H9 (cell line): Measurements from ENCODE around the gene PRAMEF1. TPM values are rescaled to one million over a fixed set of nuclear protein-coding genes. Genes with fewer than 3 reads are reported as not detected.
A peak's percentile ranks its signal among the peaks of the same experiment; 100 is the strongest.

Experiments used
- DNase-seq: peaks from one replicate; pipeline ENCODE4 v3.0.0-alpha.2; 2017
- H2AFZ ChIP-seq: one replicate; pipeline ENCODE4 v1.6.1; 2013; ENCODE audit warnings: mild to moderate bottlenecking, low read length, control low read depth, moderate library complexity
- H2AK5ac ChIP-seq: 2 replicates; pipeline ENCODE4 v1.6.1; 2013; ENCODE audit warnings: low read length, control low read depth, mixed read lengths; ENCODE audit not compliant: insufficient read length
- H2BK120ac ChIP-seq: one replicate; pipeline ENCODE4 v1.6.1; 2013; ENCODE audit warnings: low read depth, mild to moderate bottlenecking, low read length, control low read depth, inconsistent platforms; ENCODE audit not compliant: poor library complexity, severe bottlenecking
- H2BK12ac ChIP-seq: 2 replicates; pipeline ENCODE4 v1.6.1; 2013; ENCODE audit warnings: low read length, control low read depth, mixed read lengths, low read depth; ENCODE audit not compliant: insufficient read length
- H2BK15ac ChIP-seq: 2 replicates; pipeline ENCODE4 v1.6.1; 2013; ENCODE audit warnings: low read depth, low read length, control low read depth
- H2BK20ac ChIP-seq: one replicate; pipeline ENCODE4 v1.6.1; 2013; ENCODE audit warnings: low read depth, mild to moderate bottlenecking, low read length, control low read depth, inconsistent platforms; ENCODE audit not compliant: poor library complexity, severe bottlenecking
- H2BK5ac ChIP-seq: 2 replicates; pipeline ENCODE4 v1.6.1; 2013; ENCODE audit warnings: low read length, control low read depth, mixed read lengths; ENCODE audit not compliant: insufficient read length
- H3K14ac ChIP-seq: 2 replicates; pipeline ENCODE4 v1.6.1; 2013; ENCODE audit warnings: low read length, control low read depth; ENCODE audit not compliant: insufficient read depth
- H3K18ac ChIP-seq: 2 replicates; pipeline ENCODE4 v1.6.1; 2013; ENCODE audit warnings: low read depth, mild to moderate bottlenecking, mixed read lengths, low read length, control low read depth; ENCODE audit not compliant: insufficient read length
- H3K23ac ChIP-seq: 2 replicates; pipeline ENCODE4 v1.6.1; 2013; ENCODE audit warnings: low read length, control low read depth, mixed read lengths, low read depth; ENCODE audit not compliant: insufficient read length
- H3K23me2 ChIP-seq: 2 replicates; pipeline ENCODE4 v1.6.1; 2013; ENCODE audit warnings: low read depth, mild to moderate bottlenecking, mixed read lengths, low read length, control low read depth; ENCODE audit not compliant: insufficient read length, poor library complexity, severe bottlenecking
- H3K27ac ChIP-seq: 2 replicates; pipeline ENCODE4 v1.5.1; 2013; ENCODE audit warnings: low read length, control low read depth, mixed read lengths, low read depth; ENCODE audit not compliant: insufficient read length
- H3K27me3 ChIP-seq: 2 replicates; pipeline ENCODE4 v1.6.1; 2013; ENCODE audit warnings: low read length, control low read depth, inconsistent platforms; ENCODE audit not compliant: insufficient read depth
- H3K4ac ChIP-seq: 2 replicates; pipeline ENCODE4 v1.6.1; 2013; ENCODE audit warnings: low read depth, mild to moderate bottlenecking, control low read depth, inconsistent platforms, low read length, moderate library complexity
- H3K4me1 ChIP-seq: 2 replicates; pipeline ENCODE4 v1.6.1; 2013; ENCODE audit warnings: low read length, control low read depth, inconsistent platforms; ENCODE audit not compliant: insufficient read depth
- H3K4me2 ChIP-seq: 2 replicates; pipeline ENCODE4 v1.6.1; 2013; ENCODE audit warnings: low read length, control low read depth, mixed read lengths; ENCODE audit not compliant: insufficient read length, insufficient read depth
- H3K56ac ChIP-seq: 2 replicates; pipeline ENCODE4 v1.6.1; 2013; ENCODE audit warnings: low read depth, mild to moderate bottlenecking, mixed read lengths, low read length, control low read depth; ENCODE audit not compliant: insufficient read length
- H3K79me1 ChIP-seq: 2 replicates; pipeline ENCODE4 v1.6.1; 2013; ENCODE audit warnings: low read depth, mild to moderate bottlenecking, moderate library complexity, low read length, control low read depth, inconsistent platforms; ENCODE audit not compliant: insufficient read depth, poor library complexity, severe bottlenecking
- H3K79me2 ChIP-seq: 2 replicates; pipeline ENCODE4 v1.6.1; 2013; ENCODE audit warnings: low read length, control low read depth, inconsistent platforms; ENCODE audit not compliant: insufficient read depth
- H3K9ac ChIP-seq: 2 replicates; pipeline ENCODE4 v1.6.1; 2013; ENCODE audit warnings: low read length, control low read depth, mixed read lengths; ENCODE audit not compliant: insufficient read length; ENCODE audit errors: extremely low read depth
- H3K9me3 ChIP-seq: one replicate; pipeline ENCODE4 v1.6.1; 2013; ENCODE audit warnings: low read depth, low read length, inconsistent platforms; ENCODE audit not compliant: control insufficient read depth
- H3T11ph ChIP-seq: one replicate; pipeline ENCODE4 v1.6.1; 2013; ENCODE audit warnings: mild to moderate bottlenecking, low read length, control low read depth, inconsistent platforms
- H4K20me1 ChIP-seq: one replicate; pipeline ENCODE4 v1.6.1; 2013; ENCODE audit not compliant: control insufficient read depth, insufficient read length, insufficient read depth
- H4K5ac ChIP-seq: 2 replicates; pipeline ENCODE4 v1.6.1; 2013; ENCODE audit warnings: low read depth, mild to moderate bottlenecking, mixed read lengths, low read length, control low read depth; ENCODE audit not compliant: insufficient read length
- H4K8ac ChIP-seq: replicated peaks from 2 replicates; pipeline ENCODE4 v1.6.1; 2013; ENCODE audit warnings: low read length, control low read depth, mixed read lengths, low read depth; ENCODE audit not compliant: insufficient read length
- H4K91ac ChIP-seq: 2 replicates; pipeline ENCODE4 v1.6.1; 2013; ENCODE audit warnings: low read depth, mild to moderate bottlenecking, moderate library complexity, mixed read lengths, low read length, control low read depth; ENCODE audit not compliant: insufficient read length
- H3K27ac Mint-ChIP-seq, 3 experiments: 2 replicates in 2 of 3; 3 replicates in 1 of 3; pipeline ENCODE4 v1.8.0; 2020 to 2021; ENCODE audit warnings: mixed read lengths in 3 of 3, mild to moderate bottlenecking in 1 of 3, moderate library complexity in 1 of 3
- H3K27me3 Mint-ChIP-seq: 2 replicates; pipeline ENCODE4 v1.8.0; 2021; ENCODE audit warnings: low read depth, mild to moderate bottlenecking, moderate library complexity, mixed read lengths
- H3K36me3 Mint-ChIP-seq, 3 experiments: 2 replicates in 2 of 3; 3 replicates in 1 of 3; pipeline ENCODE4 v1.8.0; 2020 to 2021; ENCODE audit warnings: low read depth in 3 of 3, mixed read lengths in 3 of 3; ENCODE audit not compliant: insufficient read depth in 1 of 3
- H3K4me1 Mint-ChIP-seq, 2 experiments: 2 replicates each; pipeline ENCODE4 v1.8.0; 2020; ENCODE audit warnings: mixed read lengths in 2 of 2
- H3K4me3 Mint-ChIP-seq, 2 experiments: 2 replicates in 1 of 2; 3 replicates in 1 of 2; pipeline ENCODE4 v1.8.0; 2020 to 2021; ENCODE audit warnings: mild to moderate bottlenecking in 2 of 2, mixed read lengths in 2 of 2, moderate library complexity in 1 of 2
- H3K9me3 Mint-ChIP-seq, 2 experiments: 2 replicates in 1 of 2; 3 replicates in 1 of 2; pipeline ENCODE4 v1.8.0; 2020; ENCODE audit warnings: mild to moderate bottlenecking in 2 of 2, mixed read lengths in 2 of 2, moderate library complexity in 1 of 2
- CTCF ChIP-seq: fragments of 200-600 bp; sonication (generic); conservative IDR thresholded peaks from 3 replicates; pipeline ENCODE4 v1.8.0; 2021; ENCODE audit warnings: antibody characterized with exemption, mild to moderate bottlenecking
- WGBS: extraction: QIAGEN DNeasy Blood & Tissue Kit; methylation state at CpG from one replicate; pipeline ENCODE4 v1.1.7; 2013; ENCODE audit warnings: missing lambda C conversion rate, low lambda C conversion rate, mixed read lengths; ENCODE audit not compliant: insufficient read length; ENCODE audit errors: extremely low coverage; 5-methylcytosine and 5-hydroxymethylcytosine counted together
- total RNA-seq: library from RNA; stranded (reverse); gene quantifications from 2 replicates; pipeline ENCODE4 v1.2.1, GENCODE V29; 2021

The PRAMEF1 gene
- total RNA-seq, 1 experiment from 2014 or later, result not detected

- Histone ChIP-seq H4K5ac (no peak overlapping the region), H3K27me3 (no peaks in the 10 kb centered on the region), H3K14ac (no peak overlapping the region), H3K56ac (no peak overlapping the region), H3K9ac (no peak overlapping the region), H3K4ac (no peak overlapping the region), H2AK5ac (no peak overlapping the region), H3K23me2 (no peaks in the 10 kb centered on the region), H3K9me3 (no peaks in the 10 kb centered on the region), H3K18ac (no peak overlapping the region), H3K79me1 (no peaks in the 10 kb centered on the region), H3K23ac (no peak overlapping the region), H3K4me2 (no peak overlapping the region), H3K27ac (no peak overlapping the region), H4K91ac (no peak overlapping the region), H2BK15ac (no peak overlapping the region), H2AFZ (no peak overlapping the region), H2BK20ac (no peak overlapping the region), H2BK120ac (no peak overlapping the region), H3K79me2 (no peaks in the 10 kb centered on the region), H2BK5ac (no peak overlapping the region), H4K20me1 (no peaks in the 10 kb centered on the region), H3K4me1 (no peaks in the 10 kb centered on the region), H2BK12ac (no peak overlapping the region), H4K8ac (no peak overlapping the region), H3T11ph (no peak overlapping the region)
- H3K4me1 Mint-ChIP-seq, result peaks cover 2 to 5% of the 10 kb centered on the region in 2 experiments; a peak in 2 of 4 replicates
- peak overlapping the region in 1 of 3 experiments; percentile 78; a peak in 1 of 7 replicates for H3K27ac Mint-ChIP-seq
- H3K9me3 Mint-ChIP-seq, result peaks cover 0 to 3% of the 10 kb centered on the region in 2 experiments; a peak in 1 of 5 replicates
- H3K27me3 Mint-ChIP-seq, result peaks cover 14% of the 10 kb centered on the region
- TF ChIP-seq CTCF, result no peak
- DNase-seq, result no peak
- H3K36me3 Mint-ChIP-seq, result no peaks in the 10 kb centered on the region
- no CpG with 5 or more reads among the region's 6 CpGs for WGBS
- H3K4me3 Mint-ChIP-seq, result no peak overlapping the region
Measured at GRCh38 chr1:12756768-12757413, 34.3 kb upstream of the PRAMEF1 start.
